RWPE1 (cell line): ENCODE data around the gene PANK4.
A peak's percentile ranks its signal among the peaks of the same experiment; 100 is the strongest.

Source experiments
- CTCF ChIA-PET: fragments of 350-600 bp; sonication (Branson Sonifier 250); formaldehyde crosslinking; extraction: SDS; loops from one replicate; lab custom pipeline; 2021; lab: Yijun Ruan, JAX
- POLR2A ChIA-PET: fragments of 400-600 bp; formaldehyde crosslinking; extraction: SDS; loops from one replicate; lab custom pipeline; 2020; ENCODE audit warnings: antibody characterized with exemption; ENCODE audit not compliant: low non-redundant PET; lab: Yijun Ruan, JAX
- DNase-seq: peaks from one replicate; pipeline ENCODE4 v3.0.0; 2012; ENCODE audit warnings: low spot score
- H3K27ac ChIP-seq: fragments of 450-650 bp; 2 replicates; pipeline ENCODE4 v1.5.1; 2017
- CTCF ChIP-seq: fragments of 450-650 bp; conservative IDR thresholded peaks from 2 replicates; pipeline ENCODE4 v1.5.1; 2017; ENCODE audit warnings: low read depth, mild to moderate bottlenecking

The PANK4 gene

GRCh38 chr1:2558861-2559260 lies 32.5 kb upstream of the PANK4 start:
- no peak overlapping the region for H3K27ac ChIP-seq
- no peak for TF ChIP-seq CTCF
- POLR2A ChIA-PET = interaction anchor here (0.6 kb wide), 1 partner anchor 369 kb away, joined by 3 read pairs; no protein-coding TSS in a partner anchor
- no peak for DNase-seq
- CTCF ChIA-PET = no interaction called here

GRCh38 chr1:2558420-2558819 lies 32.0 kb upstream of the PANK4 start:
- CTCF ChIA-PET = no interaction called here
- no peak for TF ChIP-seq CTCF
- POLR2A ChIA-PET = interaction anchor here (0.6 kb wide), 1 partner anchor 369 kb away, joined by 3 read pairs; no protein-coding TSS in a partner anchor
- no peak overlapping the region for H3K27ac ChIP-seq
- DNase-seq = no peak

GRCh38 chr1:2557482-2558400 lies 31.3 kb upstream of the PANK4 start:
- POLR2A ChIA-PET = interaction anchor here (0.6 kb wide), 1 partner anchor 368 kb away, joined by 3 read pairs; no protein-coding TSS in a partner anchor
- TF ChIP-seq CTCF = no peak
- no peak for DNase-seq
- CTCF ChIA-PET = interaction anchor here (0.6 kb wide), 1 partner anchor 205 kb away, joined by 3 read pairs; no protein-coding TSS in a partner anchor
- H3K27ac ChIP-seq = peak overlapping the region; percentile 85

GRCh38 chr1:2556678-2557481 lies 30.5 kb upstream of the PANK4 start:
- peak overlapping the region; percentile 85 for H3K27ac ChIP-seq
- DNase-seq = no peak
- CTCF ChIA-PET = interaction anchor here (0.6 to 1.0 kb wide), 4 partner anchors 18 to 204 kb away, joined by 3 read pairs; no protein-coding TSS in a partner anchor
- no peak for TF ChIP-seq CTCF
- POLR2A ChIA-PET = interaction anchor here (0.7 kb wide), 1 partner anchor 29 kb away, joined by 4 read pairs; no protein-coding TSS in a partner anchor

GRCh38 chr1:2556277-2556677 lies 29.9 kb upstream of the PANK4 start, which contains the start of gene TNFRSF14:
Gene TNFRSF14 (plus strand): TSS chr1:2556371. CDS start chr1:2556665, 294 bp downstream.
- ChIA-PET POLR2A (interaction anchor here (0.7 kb wide), 1 partner anchor 29 kb away, joined by 4 read pairs; no protein-coding TSS in a partner anchor), CTCF (interaction anchor here (0.6 to 1.7 kb wide), 6 partner anchors 19 to 245 kb away, joined by 3 to 5 read pairs (median 3); partner anchors contain the start of gene TTC34)
- no peak for DNase-seq
- no peak for TF ChIP-seq CTCF
- H3K27ac ChIP-seq = peak within 1 kb of the TSS; percentile 85
